Osteoblast (primary cell): Measurements from ENCODE around the gene ZFPM1. TPM values are rescaled to one million over a fixed set of nuclear protein-coding genes. Genes with fewer than 3 reads are reported as not detected.

Source experiments
- DNase-seq: peaks from one replicate; pipeline ENCODE4 v3.0.0; 2011; ENCODE audit warnings: low spot score, mixed read lengths; ENCODE audit not compliant: insufficient read length; ENCODE audit errors: missing footprints
- H2AFZ ChIP-seq: 2 replicates; pipeline ENCODE4 v1.6.0; 2011; ENCODE audit warnings: mild to moderate bottlenecking, low read length
- H3K27ac ChIP-seq: 2 replicates; pipeline ENCODE4 v1.5.1; 2011; ENCODE audit warnings: mild to moderate bottlenecking, low read depth, low read length, moderate library complexity
- H3K27me3 ChIP-seq: 2 replicates; pipeline ENCODE4 v1.6.0; 2012; ENCODE audit warnings: mild to moderate bottlenecking, control low read depth, inconsistent platforms, low read length, moderate library complexity; ENCODE audit not compliant: insufficient read depth
- H3K36me3 ChIP-seq: 2 replicates; pipeline ENCODE4 v1.5.1; 2011; ENCODE audit warnings: mild to moderate bottlenecking, low read length, control low read depth, moderate library complexity; ENCODE audit not compliant: insufficient read depth
- H3K4me1 ChIP-seq: 2 replicates; pipeline ENCODE4 v1.5.1; 2011; ENCODE audit warnings: mild to moderate bottlenecking, low read length, control low read depth, moderate library complexity; ENCODE audit not compliant: insufficient read depth
- H3K4me2 ChIP-seq: 2 replicates; pipeline ENCODE4 v1.6.0; 2011; ENCODE audit warnings: mild to moderate bottlenecking, low read length; ENCODE audit not compliant: insufficient read depth
- H3K4me3 ChIP-seq: fragments of 200-600 bp; sonication (generic); 3 replicates; pipeline ENCODE4 v1.5.1; 2012; ENCODE audit warnings: mild to moderate bottlenecking, low read length, inconsistent platforms; ENCODE audit not compliant: insufficient read depth
- H3K79me2 ChIP-seq: 2 replicates; pipeline ENCODE4 v1.6.0; 2012; ENCODE audit warnings: mild to moderate bottlenecking, low read length, control low read depth, inconsistent platforms; ENCODE audit not compliant: insufficient read depth
- H3K9me3 ChIP-seq: 2 replicates; pipeline ENCODE4 v1.5.1; 2011; ENCODE audit warnings: low read depth, low read length, control low read depth
- H4K20me1 ChIP-seq: 2 replicates; pipeline ENCODE4 v1.6.0; 2012; ENCODE audit warnings: mild to moderate bottlenecking, low read length, control low read depth; ENCODE audit not compliant: insufficient read depth
- total RNA-seq: library from RNA; depleted of rRNA; stranded (reverse); fragments of >200 nt; gene quantifications from 2 replicates; pipeline ENCODE4 v1.2.3, GENCODE V29; 2012
- TF ChIP-seq, protein P1 (sequence below): IDR thresholded peaks from 2 replicates; pipeline ENCODE4 v1.5.1; 2011; ENCODE audit warnings: mild to moderate bottlenecking, low read depth, low read length, moderate library complexity; ENCODE audit errors: extremely low read depth

ZFPM1 gene
- total RNA-seq, 1 donor, result 2.2 TPM

DNA sequence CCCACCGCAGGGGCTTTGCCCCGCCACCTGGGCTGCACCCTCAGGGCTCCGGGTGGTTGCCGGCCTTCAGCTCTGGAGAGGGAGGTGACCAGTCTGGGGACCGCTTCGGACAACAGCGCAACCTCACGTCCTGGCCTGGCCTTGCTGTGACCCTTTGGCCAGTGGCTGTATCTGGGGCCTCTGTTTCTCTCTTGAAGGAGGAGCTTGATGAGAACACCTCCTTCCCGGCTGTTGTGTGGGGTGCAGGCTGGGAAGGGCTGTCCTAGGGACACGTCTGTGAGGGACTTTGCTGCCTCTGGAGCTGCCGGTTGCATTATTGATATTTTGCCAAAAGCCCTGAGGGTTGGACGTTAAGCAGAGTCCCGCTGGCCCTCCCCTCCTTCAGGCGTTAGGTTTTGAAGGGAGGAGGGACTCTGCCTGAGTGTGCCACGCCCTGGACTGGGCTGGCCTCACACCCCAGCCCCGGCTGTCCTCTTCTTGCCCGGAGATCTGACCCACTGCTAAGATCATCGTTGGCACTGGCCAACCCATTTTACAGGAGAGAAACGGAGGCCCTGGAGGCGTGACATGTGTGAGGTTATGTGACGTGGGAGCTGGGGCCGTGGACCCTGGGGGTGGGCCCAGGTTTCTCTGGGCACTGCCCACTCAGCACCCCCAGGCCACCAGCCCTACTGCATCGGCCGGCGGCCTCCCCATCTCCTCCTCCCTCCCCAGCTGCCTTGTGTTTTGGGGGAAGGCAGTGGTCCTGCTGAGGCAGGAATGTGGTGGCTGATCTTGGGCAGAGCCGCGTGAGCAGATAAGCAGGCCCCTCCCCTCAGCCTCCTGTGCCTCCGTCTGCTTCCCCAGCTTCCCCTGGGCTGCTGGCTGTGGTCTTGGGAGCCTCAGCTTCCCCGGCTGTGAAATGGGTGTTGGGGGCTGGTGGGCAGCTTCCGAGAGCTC is 8.5 kb downstream of the ZFPM1 start:
- H3K79me2 ChIP-seq, result no peaks in the 10 kb centered on the region
- no peak overlapping the region for H3K27ac ChIP-seq
- TF ChIP-seq, protein P1, sequence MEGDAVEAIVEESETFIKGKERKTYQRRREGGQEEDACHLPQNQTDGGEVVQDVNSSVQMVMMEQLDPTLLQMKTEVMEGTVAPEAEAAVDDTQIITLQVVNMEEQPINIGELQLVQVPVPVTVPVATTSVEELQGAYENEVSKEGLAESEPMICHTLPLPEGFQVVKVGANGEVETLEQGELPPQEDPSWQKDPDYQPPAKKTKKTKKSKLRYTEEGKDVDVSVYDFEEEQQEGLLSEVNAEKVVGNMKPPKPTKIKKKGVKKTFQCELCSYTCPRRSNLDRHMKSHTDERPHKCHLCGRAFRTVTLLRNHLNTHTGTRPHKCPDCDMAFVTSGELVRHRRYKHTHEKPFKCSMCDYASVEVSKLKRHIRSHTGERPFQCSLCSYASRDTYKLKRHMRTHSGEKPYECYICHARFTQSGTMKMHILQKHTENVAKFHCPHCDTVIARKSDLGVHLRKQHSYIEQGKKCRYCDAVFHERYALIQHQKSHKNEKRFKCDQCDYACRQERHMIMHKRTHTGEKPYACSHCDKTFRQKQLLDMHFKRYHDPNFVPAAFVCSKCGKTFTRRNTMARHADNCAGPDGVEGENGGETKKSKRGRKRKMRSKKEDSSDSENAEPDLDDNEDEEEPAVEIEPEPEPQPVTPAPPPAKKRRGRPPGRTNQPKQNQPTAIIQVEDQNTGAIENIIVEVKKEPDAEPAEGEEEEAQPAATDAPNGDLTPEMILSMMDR, result no peak
- H3K9me3 ChIP-seq, result no peaks in the 10 kb centered on the region
- H3K4me2 ChIP-seq, result no peak overlapping the region
- no peaks in the 10 kb centered on the region for H3K4me1 ChIP-seq
- no peaks in the 10 kb centered on the region for H3K27me3 ChIP-seq
- H3K36me3 ChIP-seq, result no peaks in the 10 kb centered on the region
- no peak for DNase-seq
- H4K20me1 ChIP-seq, result peaks cover 38% of the 10 kb centered on the region
- H3K4me3 ChIP-seq, result no peak overlapping the region
- H2AFZ ChIP-seq, result no peak overlapping the region

DNA sequence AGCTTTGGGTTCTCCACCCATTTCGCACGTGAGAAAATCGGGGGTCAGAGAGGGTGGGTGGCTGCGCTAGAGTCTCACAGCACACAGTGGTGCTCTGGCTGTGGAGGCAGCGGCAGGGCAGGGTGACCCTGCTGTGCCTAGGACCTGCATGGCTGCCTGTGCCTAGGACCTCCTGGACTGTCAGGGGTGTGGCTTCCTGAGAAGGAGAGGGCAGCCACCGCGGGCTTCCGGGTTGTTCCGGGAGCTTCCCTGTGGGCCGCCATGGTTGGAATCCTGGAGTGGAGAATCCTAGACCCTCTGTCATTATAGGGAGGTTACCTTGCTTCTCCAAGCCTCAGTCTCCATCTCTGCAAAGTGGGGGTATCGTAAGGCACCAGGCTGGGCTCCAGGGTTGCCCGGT is 9.3 kb downstream of the ZFPM1 start:
- DNase-seq, result no peak
- Histone ChIP-seq H3K27me3 (no peaks in the 10 kb centered on the region), H3K9me3 (no peaks in the 10 kb centered on the region), H3K4me3 (no peak overlapping the region), H3K27ac (no peak overlapping the region), H3K4me2 (no peak overlapping the region), H3K4me1 (no peaks in the 10 kb centered on the region), H3K79me2 (no peaks in the 10 kb centered on the region), H2AFZ (no peak overlapping the region), H3K36me3 (no peaks in the 10 kb centered on the region), H4K20me1 (peaks cover 38% of the 10 kb centered on the region)
- TF ChIP-seq, protein P1, result no peak

- Histone ChIP-seq H3K4me1 (no peaks in the 10 kb centered on the region), H3K27ac (no peak overlapping the region), H3K4me2 (no peak overlapping the region), H3K36me3 (no peaks in the 10 kb centered on the region), H3K9me3 (no peaks in the 10 kb centered on the region), H3K79me2 (no peaks in the 10 kb centered on the region), H3K27me3 (no peaks in the 10 kb centered on the region), H4K20me1 (peaks cover 29% of the 10 kb centered on the region), H2AFZ (no peak overlapping the region), H3K4me3 (no peak overlapping the region)
- TF ChIP-seq, protein P1, result no peak
- DNase-seq, result no peak
These were observed 10.3 kb downstream of the ZFPM1 start for GRCh38 chr16:88463411-88463810.
